H9 (cell line): ENCODE results near the gene ZBTB48. TPM values are rescaled to one million over a fixed set of nuclear protein-coding genes. Genes with fewer than 3 reads are reported as not detected.

Source experiments
- DNase-seq: peaks from one replicate; pipeline ENCODE4 v3.0.0-alpha.2; 2017
- H2AFZ ChIP-seq: one replicate; pipeline ENCODE4 v1.6.1; 2013; ENCODE audit warnings: mild to moderate bottlenecking, low read length, control low read depth, moderate library complexity
- H2AK5ac ChIP-seq: 2 replicates; pipeline ENCODE4 v1.6.1; 2013; ENCODE audit warnings: low read length, control low read depth, mixed read lengths; ENCODE audit not compliant: insufficient read length
- H2BK120ac ChIP-seq: one replicate; pipeline ENCODE4 v1.6.1; 2013; ENCODE audit warnings: low read depth, mild to moderate bottlenecking, low read length, control low read depth, inconsistent platforms; ENCODE audit not compliant: poor library complexity, severe bottlenecking
- H2BK12ac ChIP-seq: 2 replicates; pipeline ENCODE4 v1.6.1; 2013; ENCODE audit warnings: low read length, control low read depth, mixed read lengths, low read depth; ENCODE audit not compliant: insufficient read length
- H2BK15ac ChIP-seq: 2 replicates; pipeline ENCODE4 v1.6.1; 2013; ENCODE audit warnings: low read depth, low read length, control low read depth
- H2BK20ac ChIP-seq: one replicate; pipeline ENCODE4 v1.6.1; 2013; ENCODE audit warnings: low read depth, mild to moderate bottlenecking, low read length, control low read depth, inconsistent platforms; ENCODE audit not compliant: poor library complexity, severe bottlenecking
- H2BK5ac ChIP-seq: 2 replicates; pipeline ENCODE4 v1.6.1; 2013; ENCODE audit warnings: low read length, control low read depth, mixed read lengths; ENCODE audit not compliant: insufficient read length
- H3K14ac ChIP-seq: 2 replicates; pipeline ENCODE4 v1.6.1; 2013; ENCODE audit warnings: low read length, control low read depth; ENCODE audit not compliant: insufficient read depth
- H3K18ac ChIP-seq: 2 replicates; pipeline ENCODE4 v1.6.1; 2013; ENCODE audit warnings: low read depth, mild to moderate bottlenecking, mixed read lengths, low read length, control low read depth; ENCODE audit not compliant: insufficient read length
- H3K23ac ChIP-seq: 2 replicates; pipeline ENCODE4 v1.6.1; 2013; ENCODE audit warnings: low read length, control low read depth, mixed read lengths, low read depth; ENCODE audit not compliant: insufficient read length
- H3K23me2 ChIP-seq: 2 replicates; pipeline ENCODE4 v1.6.1; 2013; ENCODE audit warnings: low read depth, mild to moderate bottlenecking, mixed read lengths, low read length, control low read depth; ENCODE audit not compliant: insufficient read length, poor library complexity, severe bottlenecking
- H3K27ac ChIP-seq: 2 replicates; pipeline ENCODE4 v1.5.1; 2013; ENCODE audit warnings: low read length, control low read depth, mixed read lengths, low read depth; ENCODE audit not compliant: insufficient read length
- H3K27me3 ChIP-seq: 2 replicates; pipeline ENCODE4 v1.6.1; 2013; ENCODE audit warnings: low read length, control low read depth, inconsistent platforms; ENCODE audit not compliant: insufficient read depth
- H3K4ac ChIP-seq: 2 replicates; pipeline ENCODE4 v1.6.1; 2013; ENCODE audit warnings: low read depth, mild to moderate bottlenecking, control low read depth, inconsistent platforms, low read length, moderate library complexity
- H3K4me1 ChIP-seq: 2 replicates; pipeline ENCODE4 v1.6.1; 2013; ENCODE audit warnings: low read length, control low read depth, inconsistent platforms; ENCODE audit not compliant: insufficient read depth
- H3K4me2 ChIP-seq: 2 replicates; pipeline ENCODE4 v1.6.1; 2013; ENCODE audit warnings: low read length, control low read depth, mixed read lengths; ENCODE audit not compliant: insufficient read length, insufficient read depth
- H3K56ac ChIP-seq: 2 replicates; pipeline ENCODE4 v1.6.1; 2013; ENCODE audit warnings: low read depth, mild to moderate bottlenecking, mixed read lengths, low read length, control low read depth; ENCODE audit not compliant: insufficient read length
- H3K79me1 ChIP-seq: 2 replicates; pipeline ENCODE4 v1.6.1; 2013; ENCODE audit warnings: low read depth, mild to moderate bottlenecking, moderate library complexity, low read length, control low read depth, inconsistent platforms; ENCODE audit not compliant: insufficient read depth, poor library complexity, severe bottlenecking
- H3K79me2 ChIP-seq: 2 replicates; pipeline ENCODE4 v1.6.1; 2013; ENCODE audit warnings: low read length, control low read depth, inconsistent platforms; ENCODE audit not compliant: insufficient read depth
- H3K9ac ChIP-seq: 2 replicates; pipeline ENCODE4 v1.6.1; 2013; ENCODE audit warnings: low read length, control low read depth, mixed read lengths; ENCODE audit not compliant: insufficient read length; ENCODE audit errors: extremely low read depth
- H3K9me3 ChIP-seq: one replicate; pipeline ENCODE4 v1.6.1; 2013; ENCODE audit warnings: low read depth, low read length, inconsistent platforms; ENCODE audit not compliant: control insufficient read depth
- H3T11ph ChIP-seq: one replicate; pipeline ENCODE4 v1.6.1; 2013; ENCODE audit warnings: mild to moderate bottlenecking, low read length, control low read depth, inconsistent platforms
- H4K20me1 ChIP-seq: one replicate; pipeline ENCODE4 v1.6.1; 2013; ENCODE audit not compliant: control insufficient read depth, insufficient read length, insufficient read depth
- H4K5ac ChIP-seq: 2 replicates; pipeline ENCODE4 v1.6.1; 2013; ENCODE audit warnings: low read depth, mild to moderate bottlenecking, mixed read lengths, low read length, control low read depth; ENCODE audit not compliant: insufficient read length
- H4K8ac ChIP-seq: replicated peaks from 2 replicates; pipeline ENCODE4 v1.6.1; 2013; ENCODE audit warnings: low read length, control low read depth, mixed read lengths, low read depth; ENCODE audit not compliant: insufficient read length
- H4K91ac ChIP-seq: 2 replicates; pipeline ENCODE4 v1.6.1; 2013; ENCODE audit warnings: low read depth, mild to moderate bottlenecking, moderate library complexity, mixed read lengths, low read length, control low read depth; ENCODE audit not compliant: insufficient read length
- H3K27ac Mint-ChIP-seq, 3 experiments: 2 replicates in 2 of 3; 3 replicates in 1 of 3; pipeline ENCODE4 v1.8.0; 2020 to 2021; ENCODE audit warnings: mixed read lengths in 3 of 3, mild to moderate bottlenecking in 1 of 3, moderate library complexity in 1 of 3
- H3K27me3 Mint-ChIP-seq: 2 replicates; pipeline ENCODE4 v1.8.0; 2021; ENCODE audit warnings: low read depth, mild to moderate bottlenecking, moderate library complexity, mixed read lengths
- H3K36me3 Mint-ChIP-seq, 3 experiments: 2 replicates in 2 of 3; 3 replicates in 1 of 3; pipeline ENCODE4 v1.8.0; 2020 to 2021; ENCODE audit warnings: low read depth in 3 of 3, mixed read lengths in 3 of 3; ENCODE audit not compliant: insufficient read depth in 1 of 3
- H3K4me1 Mint-ChIP-seq, 2 experiments: 2 replicates each; pipeline ENCODE4 v1.8.0; 2020; ENCODE audit warnings: mixed read lengths in 2 of 2
- H3K4me3 Mint-ChIP-seq, 2 experiments: 2 replicates in 1 of 2; 3 replicates in 1 of 2; pipeline ENCODE4 v1.8.0; 2020 to 2021; ENCODE audit warnings: mild to moderate bottlenecking in 2 of 2, mixed read lengths in 2 of 2, moderate library complexity in 1 of 2
- H3K9me3 Mint-ChIP-seq, 2 experiments: 2 replicates in 1 of 2; 3 replicates in 1 of 2; pipeline ENCODE4 v1.8.0; 2020; ENCODE audit warnings: mild to moderate bottlenecking in 2 of 2, mixed read lengths in 2 of 2, moderate library complexity in 1 of 2
- WGBS: extraction: QIAGEN DNeasy Blood & Tissue Kit; methylation state at CpG from one replicate; pipeline ENCODE4 v1.1.7; 2013; ENCODE audit warnings: missing lambda C conversion rate, low lambda C conversion rate, mixed read lengths; ENCODE audit not compliant: insufficient read length; ENCODE audit errors: extremely low coverage; 5-methylcytosine and 5-hydroxymethylcytosine counted together
- total RNA-seq: library from RNA; stranded (reverse); gene quantifications from 2 replicates; pipeline ENCODE4 v1.2.1, GENCODE V29; 2021
- TF ChIP-seq, protein P1 (sequence below): fragments of 200-600 bp; sonication (generic); conservative IDR thresholded peaks from 3 replicates; pipeline ENCODE4 v1.8.0; 2021; ENCODE audit warnings: antibody characterized with exemption, mild to moderate bottlenecking

The ZBTB48 gene
- total RNA-seq, 1 experiment from 2014 or later = 33.2 TPM

- no peak overlapping the region for H2BK5ac ChIP-seq
- H2AK5ac ChIP-seq = no peak overlapping the region
- Mint-ChIP-seq H3K27ac (no peak overlapping the region), H3K4me1 (peaks cover 0 to 3% of the 10 kb centered on the region in 2 experiments; a peak in 2 of 4 replicates), H3K36me3 (peaks cover 9 to 44% (median 31%) of the 10 kb centered on the region in 3 experiments; a peak in 6 of 7 replicates), H3K4me3 (no peak overlapping the region), H3K9me3 (no peaks in the 10 kb centered on the region), H3K27me3 (no peaks in the 10 kb centered on the region)
- H4K5ac ChIP-seq = no peak overlapping the region
- TF ChIP-seq, protein P1, sequence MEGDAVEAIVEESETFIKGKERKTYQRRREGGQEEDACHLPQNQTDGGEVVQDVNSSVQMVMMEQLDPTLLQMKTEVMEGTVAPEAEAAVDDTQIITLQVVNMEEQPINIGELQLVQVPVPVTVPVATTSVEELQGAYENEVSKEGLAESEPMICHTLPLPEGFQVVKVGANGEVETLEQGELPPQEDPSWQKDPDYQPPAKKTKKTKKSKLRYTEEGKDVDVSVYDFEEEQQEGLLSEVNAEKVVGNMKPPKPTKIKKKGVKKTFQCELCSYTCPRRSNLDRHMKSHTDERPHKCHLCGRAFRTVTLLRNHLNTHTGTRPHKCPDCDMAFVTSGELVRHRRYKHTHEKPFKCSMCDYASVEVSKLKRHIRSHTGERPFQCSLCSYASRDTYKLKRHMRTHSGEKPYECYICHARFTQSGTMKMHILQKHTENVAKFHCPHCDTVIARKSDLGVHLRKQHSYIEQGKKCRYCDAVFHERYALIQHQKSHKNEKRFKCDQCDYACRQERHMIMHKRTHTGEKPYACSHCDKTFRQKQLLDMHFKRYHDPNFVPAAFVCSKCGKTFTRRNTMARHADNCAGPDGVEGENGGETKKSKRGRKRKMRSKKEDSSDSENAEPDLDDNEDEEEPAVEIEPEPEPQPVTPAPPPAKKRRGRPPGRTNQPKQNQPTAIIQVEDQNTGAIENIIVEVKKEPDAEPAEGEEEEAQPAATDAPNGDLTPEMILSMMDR = no peak
- no peaks in the 10 kb centered on the region for H3K79me1 ChIP-seq
- H3K23me2 ChIP-seq = no peaks in the 10 kb centered on the region
- H3K9me3 ChIP-seq = no peaks in the 10 kb centered on the region
- DNase-seq = no peak
- H2AFZ ChIP-seq = no peak overlapping the region
- no peak overlapping the region for H2BK12ac ChIP-seq
- no peak overlapping the region for H3K4ac ChIP-seq
- H2BK15ac ChIP-seq = no peak overlapping the region
- no peaks in the 10 kb centered on the region for H3K27me3 ChIP-seq
- no peak overlapping the region for H3K23ac ChIP-seq
- no peak overlapping the region for H4K8ac ChIP-seq
- H3K9ac ChIP-seq = no peak overlapping the region
- no peak overlapping the region for H2BK20ac ChIP-seq
- H3K14ac ChIP-seq = no peak overlapping the region; the same call in 1 of the 2 replicates
- H3K79me2 ChIP-seq = no peaks in the 10 kb centered on the region
- H3K4me1 ChIP-seq = no peaks in the 10 kb centered on the region
- no peak overlapping the region for H4K91ac ChIP-seq
- H3K56ac ChIP-seq = no peak overlapping the region
- no peak overlapping the region for H3T11ph ChIP-seq
- H2BK120ac ChIP-seq = no peak overlapping the region
- H3K4me2 ChIP-seq = no peak overlapping the region
- no peaks in the 10 kb centered on the region for H4K20me1 ChIP-seq
- no CpG with 5 or more reads among the region's 11 CpGs for WGBS
- H3K18ac ChIP-seq = no peak overlapping the region
- no peak overlapping the region for H3K27ac ChIP-seq
Measured at GRCh38 chr1:6586404-6586816, 6.6 kb downstream of the ZBTB48 start.
